Left ventricle myocardium inferior (tissue), 1 donor: ENCODE data around the gene TERB1. TPM values are rescaled to one million over a fixed set of nuclear protein-coding genes. Genes with fewer than 3 reads are reported as not detected.
A peak's percentile ranks its signal among the peaks of the same experiment; 100 is the strongest.

Source experiments
- DNase-seq: peaks from one replicate; pipeline ENCODE4 v3.0.0-alpha.2; 2020
- H3K27ac ChIP-seq: fragments of 200-600 bp; replicated peaks from 2 replicates; pipeline ENCODE4 v1.8.0; 2021
- H3K27me3 ChIP-seq: fragments of 200-600 bp; 2 replicates; pipeline ENCODE4 v1.8.0; 2021; ENCODE audit warnings: low read depth
- H3K36me3 ChIP-seq: fragments of 200-600 bp; 2 replicates; pipeline ENCODE4 v1.8.0; 2021
- H3K4me1 ChIP-seq: fragments of 200-600 bp; 2 replicates; pipeline ENCODE4 v1.8.0; 2021
- H3K4me3 ChIP-seq: fragments of 200-600 bp; 2 replicates; pipeline ENCODE4 v1.8.0; 2021; ENCODE audit warnings: mild to moderate bottlenecking, moderate library complexity
- H3K9me3 ChIP-seq: fragments of 200-600 bp; replicated peaks from 2 replicates; pipeline ENCODE4 v1.8.0; 2021
- CTCF ChIP-seq: fragments of 200-600 bp; IDR thresholded peaks from 2 replicates; pipeline ENCODE4 v1.8.0; 2021; ENCODE audit warnings: antibody characterized with exemption, mild to moderate bottlenecking, borderline replicate concordance
- intact Hi-C: fragments of 100-400 bp; cut with micrococcal nuclease; formaldehyde crosslinking; loops from one replicate; pipeline ENCODE4 v1.11.0; 2022
- total RNA-seq: library from RNA; stranded (reverse); fragmentation: NEBNext Ultra II Directional; extraction: Animal tissue kit (Norgen Biotek cat#: 25700); gene quantifications from one replicate; pipeline ENCODE4 v1.2.1, GENCODE V29; 2021
- donor health status: DM: no; HTN: yes; CAD: no; lungs with severe emphysema.

TERB1 gene
- total RNA-seq, 1 donor from 2014 or later: not detected

DNA sequence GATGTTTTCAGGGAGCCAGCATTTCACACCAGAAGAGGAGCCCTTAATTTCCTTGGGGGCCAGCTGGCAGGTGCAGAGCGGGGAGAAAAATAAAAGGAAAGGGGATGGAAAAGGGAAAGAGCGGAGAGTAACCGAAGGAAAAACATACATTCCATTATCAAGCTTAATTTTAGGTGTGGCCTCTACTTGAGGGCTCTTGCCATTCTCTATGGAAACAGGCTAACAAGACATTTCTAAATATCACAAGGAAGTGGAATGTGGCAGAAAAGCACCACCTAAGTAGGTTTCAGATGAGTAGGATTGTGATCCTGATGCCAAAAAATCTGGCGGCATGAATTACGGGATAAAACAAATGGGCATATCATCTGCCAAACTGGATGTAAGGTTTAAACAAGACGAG lies 49.0 kb downstream of the TERB1 start:
- H3K4me3 ChIP-seq: peak overlapping the region; percentile 99
- no peak for DNase-seq
- H3K4me1 ChIP-seq: peaks cover 49% of the 10 kb centered on the region
- intact Hi-C loops: no loop called here
- peak overlapping the region; percentile 99 for H3K27ac ChIP-seq
- no peaks in the 10 kb centered on the region for H3K9me3 ChIP-seq
- TF ChIP-seq CTCF: no peak
- H3K27me3 ChIP-seq: no peaks in the 10 kb centered on the region
- peaks cover 21% of the 10 kb centered on the region for H3K36me3 ChIP-seq

- Histone ChIP-seq H3K9me3 (no peaks in the 10 kb centered on the region), H3K4me1 (peaks cover 53% of the 10 kb centered on the region), H3K27me3 (no peaks in the 10 kb centered on the region), H3K27ac (peak overlapping the region; percentile 99), H3K36me3 (peaks cover 25% of the 10 kb centered on the region), H3K4me3 (peak overlapping the region; percentile 99)
- no peak for DNase-seq
- no peak for TF ChIP-seq CTCF
- intact Hi-C loops: no loop called here
These were observed 49.4 kb downstream of the TERB1 start for GRCh38 chr16:66751992-66752322.

- Histone ChIP-seq H3K27me3 (no peaks in the 10 kb centered on the region), H3K9me3 (no peaks in the 10 kb centered on the region), H3K36me3 (peaks cover 31% of the 10 kb centered on the region), H3K4me1 (peaks cover 58% of the 10 kb centered on the region), H3K4me3 (peak within 1 kb of the TSS; percentile 99), H3K27ac (peak within 1 kb of the TSS; percentile 99)
- intact Hi-C loops: no loop called here
- peak; percentile 85 for DNase-seq
- TF ChIP-seq CTCF: peak; percentile 93
These were observed 49.9 kb downstream of the TERB1 start, which contains the start of gene DYNC1LI2 for GRCh38 chr16:66751303-66751991. Gene DYNC1LI2 (minus strand): TSS chr16:66751609. CDS start chr16:66751591, 18 bp downstream.

DNA sequence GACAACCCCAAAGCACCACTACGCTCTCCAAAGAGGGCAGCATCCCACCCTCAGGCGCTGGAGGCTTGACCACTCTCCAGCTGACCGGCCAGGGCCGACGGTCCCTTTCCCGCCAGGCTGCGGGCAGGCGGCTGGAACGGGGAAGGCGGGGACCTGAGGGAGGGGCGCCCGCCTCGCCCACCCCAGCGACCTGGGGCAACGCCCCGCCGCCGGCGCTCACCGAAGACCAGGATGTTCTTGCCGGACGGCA lies 50.4 kb downstream of the TERB1 start:
- peak; percentile 21 for DNase-seq
- intact Hi-C loops: no loop called here
- H3K9me3 ChIP-seq: no peaks in the 10 kb centered on the region
- H3K36me3 ChIP-seq: peaks cover 35% of the 10 kb centered on the region
- peaks cover 63% of the 10 kb centered on the region for H3K4me1 ChIP-seq
- H3K27me3 ChIP-seq: no peaks in the 10 kb centered on the region
- TF ChIP-seq CTCF: no peak
- peak overlapping the region; percentile 99 for H3K27ac ChIP-seq
- H3K4me3 ChIP-seq: peak overlapping the region; percentile 99

DNA sequence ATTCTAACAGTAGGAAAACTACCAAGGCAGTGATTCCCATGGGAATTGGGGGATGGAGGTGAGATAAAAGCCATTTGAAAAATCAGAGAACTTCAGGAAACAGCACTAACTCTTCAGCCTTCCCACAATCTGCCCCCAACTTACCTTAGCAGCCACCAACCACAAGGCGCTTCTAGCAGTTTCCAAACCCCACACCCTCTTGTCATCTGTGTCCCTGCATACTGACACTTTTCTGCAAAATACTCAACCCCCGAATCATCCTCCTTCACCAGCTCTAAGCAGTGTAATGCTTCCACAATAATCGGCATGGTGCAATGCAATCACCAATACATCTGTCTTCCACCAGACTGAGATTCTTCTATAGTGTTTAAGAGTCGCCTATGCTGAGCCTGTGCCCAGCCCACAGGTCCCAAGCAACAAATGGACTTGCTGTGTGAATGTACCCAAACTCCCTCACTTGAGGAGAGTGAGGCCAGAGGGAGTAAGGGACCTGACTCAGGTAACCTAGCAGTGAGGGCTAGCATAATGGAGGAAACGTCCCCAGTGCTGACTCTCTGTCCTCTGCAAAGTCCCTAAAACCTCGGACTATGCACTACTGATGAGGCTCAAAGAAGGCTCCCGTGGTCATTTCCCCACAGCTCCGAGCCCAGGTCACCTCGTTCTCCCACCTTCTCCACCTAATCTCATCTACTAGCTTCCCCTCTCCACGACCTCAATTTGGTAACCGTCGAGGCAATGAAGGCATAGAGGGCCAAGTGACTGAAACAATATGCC lies 50.9 kb downstream of the TERB1 start:
- peak overlapping the region; percentile 99 for H3K27ac ChIP-seq
- H3K9me3 ChIP-seq: no peaks in the 10 kb centered on the region
- intact Hi-C loops: no loop called here
- no peak for TF ChIP-seq CTCF
- H3K4me1 ChIP-seq: peaks cover 65% of the 10 kb centered on the region
- DNase-seq: no peak
- peak overlapping the region; percentile 99 for H3K4me3 ChIP-seq
- H3K36me3 ChIP-seq: peaks cover 38% of the 10 kb centered on the region
- H3K27me3 ChIP-seq: no peaks in the 10 kb centered on the region
